DND-41 (cell line): ENCODE results near the gene TIMM22.

Source experiments
- EZH2 ChIP-seq: IDR thresholded peaks from 3 replicates; pipeline ENCODE4 v1.6.1; 2012; ENCODE audit warnings: borderline replicate concordance, low read depth, mild to moderate bottlenecking, moderate library complexity, low read length, inconsistent platforms; ENCODE audit not compliant: severe bottlenecking
- TF ChIP-seq, protein P1 (sequence below): IDR thresholded peaks from 2 replicates; pipeline ENCODE4 v1.5.1; 2012; ENCODE audit warnings: borderline replicate concordance, low read length, moderate library complexity, mild to moderate bottlenecking; ENCODE audit not compliant: poor library complexity, severe bottlenecking; ENCODE audit errors: extremely low read depth

DNA sequence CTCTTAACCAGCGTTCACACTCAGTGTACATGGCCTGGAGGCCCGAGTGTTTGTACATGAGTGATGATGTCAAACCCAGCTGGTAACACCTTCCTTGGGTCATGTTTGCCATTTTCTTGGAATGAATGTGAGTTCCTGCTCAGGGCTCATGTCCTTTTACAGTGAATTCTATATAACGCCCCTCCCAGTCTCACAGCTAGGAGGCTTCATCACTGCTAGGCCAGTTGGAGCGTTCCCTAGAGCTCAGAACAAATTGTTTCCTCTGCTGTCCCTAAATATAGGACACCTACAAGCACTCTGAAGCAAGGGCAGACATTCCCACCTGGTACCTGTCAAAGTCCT, 5.5 kb downstream of the TIMM22 start:
- TF ChIP-seq, protein P1, sequence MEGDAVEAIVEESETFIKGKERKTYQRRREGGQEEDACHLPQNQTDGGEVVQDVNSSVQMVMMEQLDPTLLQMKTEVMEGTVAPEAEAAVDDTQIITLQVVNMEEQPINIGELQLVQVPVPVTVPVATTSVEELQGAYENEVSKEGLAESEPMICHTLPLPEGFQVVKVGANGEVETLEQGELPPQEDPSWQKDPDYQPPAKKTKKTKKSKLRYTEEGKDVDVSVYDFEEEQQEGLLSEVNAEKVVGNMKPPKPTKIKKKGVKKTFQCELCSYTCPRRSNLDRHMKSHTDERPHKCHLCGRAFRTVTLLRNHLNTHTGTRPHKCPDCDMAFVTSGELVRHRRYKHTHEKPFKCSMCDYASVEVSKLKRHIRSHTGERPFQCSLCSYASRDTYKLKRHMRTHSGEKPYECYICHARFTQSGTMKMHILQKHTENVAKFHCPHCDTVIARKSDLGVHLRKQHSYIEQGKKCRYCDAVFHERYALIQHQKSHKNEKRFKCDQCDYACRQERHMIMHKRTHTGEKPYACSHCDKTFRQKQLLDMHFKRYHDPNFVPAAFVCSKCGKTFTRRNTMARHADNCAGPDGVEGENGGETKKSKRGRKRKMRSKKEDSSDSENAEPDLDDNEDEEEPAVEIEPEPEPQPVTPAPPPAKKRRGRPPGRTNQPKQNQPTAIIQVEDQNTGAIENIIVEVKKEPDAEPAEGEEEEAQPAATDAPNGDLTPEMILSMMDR = no peak
- TF ChIP-seq EZH2 = no peak
